GM06990 (cell line): ENCODE data around the gene KIAA1549.

ENCODE experiments used
- DNase-seq: peaks from one replicate; pipeline ENCODE4 v3.0.0-alpha.2; 2011; ENCODE audit not compliant: insufficient read length; ENCODE audit errors: extremely low read depth
- H3K27me3 ChIP-seq: replicated peaks from 2 replicates; pipeline ENCODE4 v1.6.0; 2011; ENCODE audit warnings: low read length; ENCODE audit not compliant: control insufficient read depth, insufficient read depth
- H3K36me3 ChIP-seq: 2 replicates; pipeline ENCODE4 v1.5.1; 2011; ENCODE audit warnings: low read length; ENCODE audit not compliant: control insufficient read depth, insufficient read depth
- H3K4me3 ChIP-seq: replicated peaks from 2 replicates; pipeline ENCODE4 v1.5.1; 2011; ENCODE audit warnings: low read depth, mild to moderate bottlenecking, control low read depth, low read length
- CTCF ChIP-seq: IDR thresholded peaks from 2 replicates; pipeline ENCODE4 v1.5.1; 2011; ENCODE audit warnings: low read length, control low read depth, mild to moderate bottlenecking, inconsistent platforms; ENCODE audit not compliant: insufficient read depth, poor library complexity, severe bottlenecking

Gene KIAA1549

GRCh38 chr7:138893258-138893657 lies 87.9 kb downstream of the KIAA1549 start:
- no peaks in the 10 kb centered on the region; the same call in 1 of the 2 replicates for H3K36me3 ChIP-seq
- TF ChIP-seq CTCF: no peak
- no peak overlapping the region for H3K4me3 ChIP-seq
- DNase-seq: no peak
- H3K27me3 ChIP-seq: no peaks in the 10 kb centered on the region

- H3K36me3 ChIP-seq: no peaks in the 10 kb centered on the region; the same call in 1 of the 2 replicates
- TF ChIP-seq CTCF: no peak
- no peaks in the 10 kb centered on the region for H3K27me3 ChIP-seq
- no peak overlapping the region for H3K4me3 ChIP-seq
- DNase-seq: no peak
Measured at GRCh38 chr7:138892812-138893211, 88.4 kb downstream of the KIAA1549 start.

GRCh38 chr7:138892006-138892630 lies 89.1 kb downstream of the KIAA1549 start:
- DNase-seq: no peak
- Histone ChIP-seq H3K36me3 (no peaks in the 10 kb centered on the region; the same call in 1 of the 2 replicates), H3K27me3 (no peaks in the 10 kb centered on the region), H3K4me3 (no peak overlapping the region)
- TF ChIP-seq CTCF: no peak

- Histone ChIP-seq H3K27me3 (no peaks in the 10 kb centered on the region), H3K36me3 (no peaks in the 10 kb centered on the region; the same call in 1 of the 2 replicates), H3K4me3 (no peak overlapping the region)
- DNase-seq: no peak
- no peak for TF ChIP-seq CTCF
Measured at GRCh38 chr7:138891446-138891810, 89.8 kb downstream of the KIAA1549 start.

GRCh38 chr7:138890499-138891445 lies 90.4 kb downstream of the KIAA1549 start:
- no peak overlapping the region for H3K4me3 ChIP-seq
- DNase-seq: no peak
- no peak for TF ChIP-seq CTCF

More at GRCh38 chr7:138890499-138891445, 90.4 kb downstream of the KIAA1549 start:
- Histone ChIP-seq H3K36me3 (no peaks in the 10 kb centered on the region; the same call in 1 of the 2 replicates), H3K27me3 (no peaks in the 10 kb centered on the region)
